Neural progenitor cell (in vitro differentiated cells): ENCODE data around the gene SYNE3. TPM values are rescaled to one million over a fixed set of nuclear protein-coding genes. Genes with fewer than 3 reads are reported as not detected.

Experiments used
- DNase-seq: peaks from one replicate; pipeline ENCODE4 v3.0.0-alpha.2; 2016; ENCODE audit warnings: low spot score
- H2AFZ ChIP-seq: fragments of 200-600 bp; sonication (generic); replicated peaks from 2 replicates; pipeline ENCODE4 v1.6.1; 2016; ENCODE audit warnings: antibody characterized with exemption
- H3F3A ChIP-seq: fragments of 200-600 bp; sonication (generic); 2 replicates; pipeline ENCODE4 v1.6.1; 2016; ENCODE audit warnings: antibody characterized with exemption, low read depth
- H3K27ac ChIP-seq: fragments of 200-600 bp; sonication (generic); 2 replicates; pipeline ENCODE4 v1.5.1; 2016; ENCODE audit warnings: mild to moderate bottlenecking
- H3K27me3 ChIP-seq: fragments of 200-600 bp; sonication (generic); 2 replicates; pipeline ENCODE4 v1.6.1; 2016; ENCODE audit warnings: mild to moderate bottlenecking, moderate library complexity
- H3K36me3 ChIP-seq: fragments of 200-600 bp; sonication (generic); 2 replicates; pipeline ENCODE4 v1.5.1; 2016
- H3K4me1 ChIP-seq: fragments of 200-600 bp; sonication (generic); 2 replicates; pipeline ENCODE4 v1.6.1; 2016; ENCODE audit warnings: mixed run types
- H3K4me2 ChIP-seq: fragments of 200-600 bp; sonication (generic); 2 replicates; pipeline ENCODE4 v1.6.1; 2016
- H3K4me3 ChIP-seq: fragments of 200-600 bp; sonication (generic); 2 replicates; pipeline ENCODE4 v1.5.1; 2016
- H3K79me2 ChIP-seq: fragments of 200-600 bp; sonication (generic); 2 replicates; pipeline ENCODE4 v1.6.1; 2016; ENCODE audit warnings: low read depth
- H3K9ac ChIP-seq: fragments of 200-600 bp; sonication (generic); 2 replicates; pipeline ENCODE4 v1.6.1; 2016
- H3K9me3 ChIP-seq: fragments of 200-600 bp; sonication (generic); 2 replicates; pipeline ENCODE4 v1.5.1; 2016; ENCODE audit warnings: low read depth
- H4K20me1 ChIP-seq: fragments of 200-600 bp; sonication (generic); 2 replicates; pipeline ENCODE4 v1.6.1; 2016; ENCODE audit warnings: low read depth
- H3K27ac Mint-ChIP-seq: 3 replicates; pipeline ENCODE4 v1.8.0; 2021; ENCODE audit warnings: mixed read lengths
- H3K27me3 Mint-ChIP-seq: 2 replicates; pipeline ENCODE4 v1.8.0; 2022; ENCODE audit warnings: low read depth, mild to moderate bottlenecking, inconsistent platforms, moderate library complexity, mixed read lengths; ENCODE audit not compliant: insufficient read depth
- H3K36me3 Mint-ChIP-seq: 3 replicates; pipeline ENCODE4 v1.8.0; 2021; ENCODE audit warnings: mixed read lengths
- H3K4me1 Mint-ChIP-seq: 3 replicates; pipeline ENCODE4 v1.8.0; 2021; ENCODE audit warnings: mixed read lengths
- H3K4me3 Mint-ChIP-seq: 3 replicates; pipeline ENCODE4 v1.8.0; 2021; ENCODE audit warnings: mild to moderate bottlenecking, moderate library complexity, mixed read lengths
- H3K9me3 Mint-ChIP-seq: 3 replicates; pipeline ENCODE4 v1.8.0; 2020; ENCODE audit warnings: mixed read lengths
- CTCF ChIP-seq: fragments of 200-600 bp; sonication (generic); IDR thresholded peaks from 2 replicates; pipeline ENCODE4 v1.5.1; 2017; ENCODE audit warnings: antibody characterized with exemption, mild to moderate bottlenecking
- EZH2 ChIP-seq: fragments of 200-600 bp; sonication (generic); IDR thresholded peaks from 2 replicates; pipeline ENCODE4 v1.6.1; 2017; ENCODE audit warnings: antibody characterized with exemption, mild to moderate bottlenecking, moderate library complexity
- EZH2phosphoT487 ChIP-seq: fragments of 200-600 bp; sonication (generic); IDR thresholded peaks from 2 replicates; pipeline ENCODE4 v1.6.1; 2017; ENCODE audit warnings: antibody characterized with exemption
- total RNA-seq: library from RNA; depleted of rRNA; stranded (reverse); fragments of >200 nt; gene quantifications from 2 replicates; pipeline ENCODE4 v1.2.3, GENCODE V29; 2015; ENCODE audit warnings: low replicate concordance

The SYNE3 gene
- total RNA-seq, 1 donor from 2014 or later = 0.06 TPM

- H3K9ac ChIP-seq = no peak overlapping the region
- no peak for TF ChIP-seq CTCF
- no peak for TF ChIP-seq EZH2phosphoT487
- no peak for TF ChIP-seq EZH2
- H3K79me2 ChIP-seq = no peaks in the 10 kb centered on the region
- H3K27me3 Mint-ChIP-seq = peaks cover 5% of the 10 kb centered on the region
- H3K27ac Mint-ChIP-seq = no peak overlapping the region
- H3K9me3 ChIP-seq = no peaks in the 10 kb centered on the region
- no peak overlapping the region for H2AFZ ChIP-seq
- H3F3A ChIP-seq = no peaks in the 10 kb centered on the region
- no peak overlapping the region for H3K4me2 ChIP-seq
- H3K36me3 ChIP-seq = no peaks in the 10 kb centered on the region
- H3K27me3 ChIP-seq = no peaks in the 10 kb centered on the region
- H3K4me1 Mint-ChIP-seq = peaks cover 4% of the 10 kb centered on the region
- no peak overlapping the region for H3K4me3 Mint-ChIP-seq
- peaks cover 2% of the 10 kb centered on the region for H3K36me3 Mint-ChIP-seq
- H3K4me3 ChIP-seq = no peak overlapping the region
- no peaks in the 10 kb centered on the region for H3K4me1 ChIP-seq
- no peak for DNase-seq
- H3K27ac ChIP-seq = no peak overlapping the region
- H3K9me3 Mint-ChIP-seq = no peaks in the 10 kb centered on the region
- no peaks in the 10 kb centered on the region for H4K20me1 ChIP-seq
Measured at GRCh38 chr14:95557291-95557690, 40.8 kb upstream of the SYNE3 start.

GRCh38 chr14:95555053-95555452 lies 38.6 kb upstream of the SYNE3 start:
- no peak for DNase-seq
- peaks cover 9% of the 10 kb centered on the region for H3K9me3 Mint-ChIP-seq

GRCh38 chr14:95553141-95553540 lies 36.7 kb upstream of the SYNE3 start:
- H3K4me2 ChIP-seq = no peak overlapping the region
- no peaks in the 10 kb centered on the region for H3K27me3 ChIP-seq
- no peaks in the 10 kb centered on the region for H3K79me2 ChIP-seq
- no peaks in the 10 kb centered on the region for H3F3A ChIP-seq
- Mint-ChIP-seq H3K27me3 (peaks cover 5% of the 10 kb centered on the region), H3K36me3 (peaks cover 28% of the 10 kb centered on the region), H3K4me1 (peaks cover 2% of the 10 kb centered on the region), H3K27ac (no peak overlapping the region), H3K4me3 (no peak overlapping the region), H3K9me3 (peaks cover 16% of the 10 kb centered on the region)
- no peak overlapping the region for H2AFZ ChIP-seq
- no peak overlapping the region for H3K9ac ChIP-seq
- DNase-seq = no peak
- H3K9me3 ChIP-seq = no peaks in the 10 kb centered on the region
- no peaks in the 10 kb centered on the region for H3K4me1 ChIP-seq
- no peak overlapping the region for H3K4me3 ChIP-seq
- H3K27ac ChIP-seq = no peak overlapping the region
- H4K20me1 ChIP-seq = peaks cover 2% of the 10 kb centered on the region
- H3K36me3 ChIP-seq = no peaks in the 10 kb centered on the region
- TF ChIP-seq CTCF (no peak), EZH2 (no peak), EZH2phosphoT487 (no peak)

More at GRCh38 chr14:95555053-95555452, 38.6 kb upstream of the SYNE3 start:
- no peak overlapping the region for H3K27ac Mint-ChIP-seq
- TF ChIP-seq EZH2phosphoT487 = no peak
- TF ChIP-seq CTCF = no peak
- TF ChIP-seq EZH2 = no peak
- Histone ChIP-seq H4K20me1 (no peaks in the 10 kb centered on the region), H3K36me3 (no peaks in the 10 kb centered on the region), H3K9me3 (no peaks in the 10 kb centered on the region), H3F3A (no peaks in the 10 kb centered on the region), H3K4me1 (no peaks in the 10 kb centered on the region), H2AFZ (no peak overlapping the region), H3K27me3 (no peaks in the 10 kb centered on the region), H3K79me2 (no peaks in the 10 kb centered on the region), H3K9ac (no peak overlapping the region), H3K4me3 (no peak overlapping the region), H3K4me2 (no peak overlapping the region), H3K27ac (no peak overlapping the region)
- peaks cover 5% of the 10 kb centered on the region for H3K27me3 Mint-ChIP-seq
- H3K4me1 Mint-ChIP-seq = no peaks in the 10 kb centered on the region
- peaks cover 15% of the 10 kb centered on the region for H3K36me3 Mint-ChIP-seq
- no peak overlapping the region for H3K4me3 Mint-ChIP-seq
